ENCODE results near the gene TGFBR3. TPM values are rescaled to one million over a fixed set of nuclear protein-coding genes. Genes with fewer than 3 reads are reported as not detected.

Gene TGFBR3
- polyA plus RNA-seq, 1 experiment: 8.2 TPM

- POLR2A ChIA-PET: no interaction called here
- Histone ChIP-seq H3K27me3 (ENCODE audit: control insufficient read depth, insufficient read depth, low read length) (no peaks in the 10 kb centered on the region), H3K4me3 (ENCODE audit: low read depth, low read length) (no peak overlapping the region), H3K36me3 (ENCODE audit: control insufficient read depth, insufficient read depth, low read length) (no peaks in the 10 kb centered on the region)
- no peak for TF ChIP-seq CTCF (IDR thresholded peaks at IDR 0.05; ENCODE audit: insufficient read depth, low read depth, low read length)
- DNase-seq (ENCODE audit: low read depth): no peak
- CTCF ChIA-PET: interaction anchor here (1.6 to 2.9 kb wide), 2 partner anchors 10 to 12 kb away, joined by 6 to 14 read pairs; no protein-coding TSS in a partner anchor
Observed at GRCh38 chr1:91818713-91818975, 67.3 kb downstream of the TGFBR3 start.

GRCh38 chr1:91817211-91817905, 68.6 kb downstream of the TGFBR3 start:
- Histone ChIP-seq H3K36me3 (ENCODE audit: control insufficient read depth, insufficient read depth, low read length) (no peaks in the 10 kb centered on the region), H3K4me3 (ENCODE audit: low read depth, low read length) (no peak overlapping the region), H3K27me3 (ENCODE audit: control insufficient read depth, insufficient read depth, low read length) (no peaks in the 10 kb centered on the region)
- DNase-seq (ENCODE audit: low read depth): no peak
- CTCF ChIA-PET: interaction anchor here (0.8 to 2.9 kb wide), 4 partner anchors 13 to 305 kb away, joined by 3 to 14 read pairs (median 4); no protein-coding TSS in a partner anchor
- TF ChIP-seq CTCF (IDR thresholded peaks at IDR 0.05; ENCODE audit: insufficient read depth, low read depth, low read length): no peak
- POLR2A ChIA-PET: interaction anchor here (0.6 kb wide), 1 partner anchor 117 kb away, joined by 3 read pairs; no protein-coding TSS in a partner anchor

GRCh38 chr1:91816031-91816430, 69.9 kb downstream of the TGFBR3 start:
- ChIA-PET POLR2A (no interaction called here), CTCF (no interaction called here)
- no peak for DNase-seq (ENCODE audit: low read depth)
- Histone ChIP-seq H3K4me3 (ENCODE audit: low read depth, low read length) (no peak overlapping the region), H3K36me3 (ENCODE audit: control insufficient read depth, insufficient read depth, low read length) (no peaks in the 10 kb centered on the region), H3K27me3 (ENCODE audit: control insufficient read depth, insufficient read depth, low read length) (no peaks in the 10 kb centered on the region)
- TF ChIP-seq CTCF (IDR thresholded peaks at IDR 0.05; ENCODE audit: insufficient read depth, low read depth, low read length): no peak

- Histone ChIP-seq H3K4me3 (ENCODE audit: low read depth, low read length) (no peak overlapping the region), H3K27me3 (ENCODE audit: control insufficient read depth, insufficient read depth, low read length) (no peaks in the 10 kb centered on the region), H3K36me3 (ENCODE audit: control insufficient read depth, insufficient read depth, low read length) (no peaks in the 10 kb centered on the region)
- ChIA-PET CTCF (interaction anchor here (0.8 kb wide), 1 partner anchor 69 kb away, joined by 3 read pairs; no protein-coding TSS in a partner anchor), POLR2A (no interaction called here)
- no peak for DNase-seq (ENCODE audit: low read depth)
- TF ChIP-seq CTCF (IDR thresholded peaks at IDR 0.05; ENCODE audit: insufficient read depth, low read depth, low read length): no peak
Observed at GRCh38 chr1:91814448-91814847, 71.5 kb downstream of the TGFBR3 start.

GRCh38 chr1:91813813-91814212, 72.1 kb downstream of the TGFBR3 start:
- POLR2A ChIA-PET: no interaction called here
- DNase-seq (ENCODE audit: low read depth): no peak
- TF ChIP-seq CTCF (IDR thresholded peaks at IDR 0.05; ENCODE audit: insufficient read depth, low read depth, low read length): no peak
- Histone ChIP-seq H3K36me3 (ENCODE audit: control insufficient read depth, insufficient read depth, low read length) (no peaks in the 10 kb centered on the region), H3K27me3 (ENCODE audit: control insufficient read depth, insufficient read depth, low read length) (no peaks in the 10 kb centered on the region), H3K4me3 (ENCODE audit: low read depth, low read length) (no peak overlapping the region)
- CTCF ChIA-PET: interaction anchor here (0.8 kb wide), 1 partner anchor 70 kb away, joined by 3 read pairs; no protein-coding TSS in a partner anchor
